ENCODE data around the gene NHLRC4. TPM values are rescaled to one million over a fixed set of nuclear protein-coding genes. Genes with fewer than 3 reads are reported as not detected.
A peak's percentile ranks its signal among the peaks of the same experiment; 100 is the strongest.

NHLRC4 gene
- total and polyA plus RNA-seq, 2 of the 13 experiments (the other 11 are each of a cell fraction or from before 2014, with no cell fraction given): 0.40 to 0.59 TPM

DNA sequence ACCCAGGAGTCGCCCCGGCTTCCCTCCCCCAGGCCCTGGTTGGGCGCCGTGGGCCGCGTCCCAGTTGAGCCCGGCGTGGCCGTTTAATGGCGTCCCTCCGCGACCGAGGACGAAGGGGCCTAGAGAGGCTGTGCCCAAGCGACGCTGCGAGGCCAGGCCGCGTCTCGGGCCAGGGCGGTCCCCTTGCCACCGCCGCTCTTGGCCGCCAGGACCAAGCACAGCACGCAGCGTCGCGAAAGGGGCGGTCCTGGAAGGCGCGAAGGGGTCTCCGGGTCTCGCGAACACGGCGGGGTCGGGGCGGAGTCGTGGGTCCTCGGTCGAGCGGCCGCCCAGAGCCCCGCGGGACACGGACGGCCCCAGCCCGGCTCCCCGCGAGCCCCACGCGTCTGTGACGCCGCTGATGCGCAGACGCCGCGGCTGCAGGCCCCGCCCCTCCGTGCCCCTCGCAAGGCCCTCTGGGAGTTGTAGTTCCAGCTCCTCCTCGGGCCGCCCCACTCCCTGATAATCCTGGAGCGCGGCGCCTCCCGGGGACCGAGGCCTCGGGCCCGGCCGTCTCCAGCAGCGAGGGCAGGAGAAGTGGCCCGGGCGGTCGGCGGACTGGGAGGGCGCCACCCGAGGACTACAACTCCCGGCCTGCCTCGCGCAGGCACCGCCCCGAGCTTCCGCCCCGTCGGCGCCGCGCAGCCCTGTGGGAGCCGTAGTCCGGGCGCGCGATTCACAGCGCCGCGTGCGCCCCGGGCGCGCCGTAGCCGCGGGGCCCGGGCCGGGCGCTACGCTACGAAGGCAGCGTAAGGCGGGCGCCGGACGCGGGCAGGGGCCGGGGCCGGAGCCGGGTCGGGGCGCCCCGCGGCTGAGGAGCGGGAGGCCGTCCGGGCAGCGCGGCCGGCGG, 39.5 kb upstream of the NHLRC4 start, which contains the start of gene CAPN15 (continued):
- TF ChIP-seq, protein P1, sequence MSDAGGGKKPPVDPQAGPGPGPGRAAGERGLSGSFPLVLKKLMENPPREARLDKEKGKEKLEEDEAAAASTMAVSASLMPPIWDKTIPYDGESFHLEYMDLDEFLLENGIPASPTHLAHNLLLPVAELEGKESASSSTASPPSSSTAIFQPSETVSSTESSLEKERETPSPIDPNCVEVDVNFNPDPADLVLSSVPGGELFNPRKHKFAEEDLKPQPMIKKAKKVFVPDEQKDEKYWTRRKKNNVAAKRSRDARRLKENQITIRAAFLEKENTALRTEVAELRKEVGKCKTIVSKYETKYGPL (CRISPR knock-in tag; IDR thresholded peaks at IDR 0.05): peak; percentile 14; the same call in 1 of the 2 replicates
- TF ChIP-seq, protein P2, sequence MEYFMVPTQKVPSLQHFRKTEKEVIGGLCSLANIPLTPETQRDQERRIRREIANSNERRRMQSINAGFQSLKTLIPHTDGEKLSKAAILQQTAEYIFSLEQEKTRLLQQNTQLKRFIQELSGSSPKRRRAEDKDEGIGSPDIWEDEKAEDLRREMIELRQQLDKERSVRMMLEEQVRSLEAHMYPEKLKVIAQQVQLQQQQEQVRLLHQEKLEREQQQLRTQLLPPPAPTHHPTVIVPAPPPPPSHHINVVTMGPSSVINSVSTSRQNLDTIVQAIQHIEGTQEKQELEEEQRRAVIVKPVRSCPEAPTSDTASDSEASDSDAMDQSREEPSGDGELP (IDR thresholded peaks at IDR 0.05; ENCODE audit: borderline replicate concordance, low read depth): no peak; the same call in 1 of the 2 replicates
- TF ChIP-seq ZNF441 (CRISPR knock-in tag; IDR thresholded peaks at IDR 0.05; ENCODE audit: borderline replicate concordance) (no peak), ZNF605 (CRISPR knock-in tag; IDR thresholded peaks at IDR 0.05) (peak; percentile 30; the same call in 1 of the 2 replicates), HMG20B (CRISPR knock-in tag; conservative IDR thresholded peaks at IDR 0.05) (no peak), ZNF180 (CRISPR knock-in tag; IDR thresholded peaks at IDR 0.05; ENCODE audit: borderline replicate concordance, low read depth) (no peak), NFE2 (CRISPR knock-in tag; IDR thresholded peaks at IDR 0.05) (no peak), FIP1L1 (IDR thresholded peaks at IDR 0.05; ENCODE audit: borderline replicate concordance, insufficient read depth, low read depth, low read length) (no peak), KLF11 (CRISPR knock-in tag; IDR thresholded peaks at IDR 0.05) (no peak), SP4 (CRISPR knock-in tag; IDR thresholded peaks at IDR 0.05) (peak; percentile 96), JUN (CRISPR knock-in tag; IDR thresholded peaks at IDR 0.05) (no peak), YEATS4 (CRISPR knock-in tag; IDR thresholded peaks at IDR 0.05; ENCODE audit: borderline replicate concordance) (peak; percentile 76; the same call in 1 of the 2 replicates), SNAI1 (CRISPR knock-in tag; IDR thresholded peaks at IDR 0.05; ENCODE audit: borderline replicate concordance) (0 out of 2 replicates have a peak, but pooled peaks have one; percentile 59), ATF1 (CRISPR knock-in tag; IDR thresholded peaks at IDR 0.05) (no peak), ZNF569 (CRISPR knock-in tag; IDR thresholded peaks at IDR 0.05; ENCODE audit: borderline replicate concordance) (no peak), ZNF282 (IDR thresholded peaks at IDR 0.05; ENCODE audit: partially characterized antibody) (no peak)
- TF ChIP-seq, protein P3, sequence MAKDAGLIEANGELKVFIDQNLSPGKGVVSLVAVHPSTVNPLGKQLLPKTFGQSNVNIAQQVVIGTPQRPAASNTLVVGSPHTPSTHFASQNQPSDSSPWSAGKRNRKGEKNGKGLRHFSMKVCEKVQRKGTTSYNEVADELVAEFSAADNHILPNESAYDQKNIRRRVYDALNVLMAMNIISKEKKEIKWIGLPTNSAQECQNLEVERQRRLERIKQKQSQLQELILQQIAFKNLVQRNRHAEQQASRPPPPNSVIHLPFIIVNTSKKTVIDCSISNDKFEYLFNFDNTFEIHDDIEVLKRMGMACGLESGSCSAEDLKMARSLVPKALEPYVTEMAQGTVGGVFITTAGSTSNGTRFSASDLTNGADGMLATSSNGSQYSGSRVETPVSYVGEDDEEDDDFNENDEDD (CRISPR knock-in tag; IDR thresholded peaks at IDR 0.05; ENCODE audit: borderline replicate concordance): peak; percentile 20; the same call in 1 of the 2 replicates
- TF ChIP-seq, protein P4, sequence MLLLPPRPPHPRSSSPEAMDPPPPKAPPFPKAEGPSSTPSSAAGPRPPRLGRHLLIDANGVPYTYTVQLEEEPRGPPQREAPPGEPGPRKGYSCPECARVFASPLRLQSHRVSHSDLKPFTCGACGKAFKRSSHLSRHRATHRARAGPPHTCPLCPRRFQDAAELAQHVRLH (CRISPR knock-in tag; IDR thresholded peaks at IDR 0.05; ENCODE audit: borderline replicate concordance, low read depth): peak; percentile 77; the same call in 1 of the 2 replicates
- TF ChIP-seq, protein P5, sequence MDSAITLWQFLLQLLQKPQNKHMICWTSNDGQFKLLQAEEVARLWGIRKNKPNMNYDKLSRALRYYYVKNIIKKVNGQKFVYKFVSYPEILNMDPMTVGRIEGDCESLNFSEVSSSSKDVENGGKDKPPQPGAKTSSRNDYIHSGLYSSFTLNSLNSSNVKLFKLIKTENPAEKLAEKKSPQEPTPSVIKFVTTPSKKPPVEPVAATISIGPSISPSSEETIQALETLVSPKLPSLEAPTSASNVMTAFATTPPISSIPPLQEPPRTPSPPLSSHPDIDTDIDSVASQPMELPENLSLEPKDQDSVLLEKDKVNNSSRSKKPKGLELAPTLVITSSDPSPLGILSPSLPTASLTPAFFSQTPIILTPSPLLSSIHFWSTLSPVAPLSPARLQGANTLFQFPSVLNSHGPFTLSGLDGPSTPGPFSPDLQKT (CRISPR knock-in tag; IDR thresholded peaks at IDR 0.05; ENCODE audit: borderline replicate concordance): peak; percentile 98
- TF ChIP-seq, protein P6, sequence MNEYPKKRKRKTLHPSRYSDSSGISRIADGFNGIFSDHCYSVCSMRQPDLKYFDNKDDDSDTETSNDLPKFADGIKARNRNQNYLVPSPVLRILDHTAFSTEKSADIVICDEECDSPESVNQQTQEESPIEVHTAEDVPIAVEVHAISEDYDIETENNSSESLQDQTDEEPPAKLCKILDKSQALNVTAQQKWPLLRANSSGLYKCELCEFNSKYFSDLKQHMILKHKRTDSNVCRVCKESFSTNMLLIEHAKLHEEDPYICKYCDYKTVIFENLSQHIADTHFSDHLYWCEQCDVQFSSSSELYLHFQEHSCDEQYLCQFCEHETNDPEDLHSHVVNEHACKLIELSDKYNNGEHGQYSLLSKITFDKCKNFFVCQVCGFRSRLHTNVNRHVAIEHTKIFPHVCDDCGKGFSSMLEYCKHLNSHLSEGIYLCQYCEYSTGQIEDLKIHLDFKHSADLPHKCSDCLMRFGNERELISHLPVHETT (CRISPR knock-in tag; conservative IDR thresholded peaks at IDR 0.05): 0 out of 2 replicates have a peak, but pooled peaks have one; percentile 21
- TF ChIP-seq, protein P7, sequence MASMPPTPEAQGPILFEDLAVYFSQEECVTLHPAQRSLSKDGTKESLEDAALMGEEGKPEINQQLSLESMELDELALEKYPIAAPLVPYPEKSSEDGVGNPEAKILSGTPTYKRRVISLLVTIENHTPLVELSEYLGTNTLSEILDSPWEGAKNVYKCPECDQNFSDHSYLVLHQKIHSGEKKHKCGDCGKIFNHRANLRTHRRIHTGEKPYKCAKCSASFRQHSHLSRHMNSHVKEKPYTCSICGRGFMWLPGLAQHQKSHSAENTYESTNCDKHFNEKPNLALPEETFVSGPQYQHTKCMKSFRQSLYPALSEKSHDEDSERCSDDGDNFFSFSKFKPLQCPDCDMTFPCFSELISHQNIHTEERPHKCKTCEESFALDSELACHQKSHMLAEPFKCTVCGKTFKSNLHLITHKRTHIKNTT (CRISPR knock-in tag; IDR thresholded peaks at IDR 0.05): 0 out of 2 replicates have a peak, but pooled peaks have one; percentile 29
